ENCODE data around the gene PRKCQ.

DNA sequence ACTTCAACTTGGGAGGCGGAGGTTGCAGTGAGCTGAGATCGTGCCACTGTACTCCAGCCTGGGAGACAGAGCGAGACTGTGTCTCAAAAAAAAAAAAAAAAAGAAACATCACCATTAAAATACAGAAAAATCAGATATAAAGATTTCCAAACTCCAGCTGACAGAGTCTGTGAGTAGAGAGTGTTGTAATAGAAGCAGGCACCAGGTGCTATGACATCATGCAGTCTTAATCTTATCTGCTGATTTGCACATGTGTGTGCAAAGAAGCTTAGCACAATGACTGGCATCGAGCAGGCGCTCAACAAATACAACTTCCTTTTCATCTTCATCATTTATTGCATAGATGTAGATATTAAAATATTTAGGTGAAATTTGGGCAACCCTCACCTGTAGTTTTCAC is 92.2 kb downstream of the PRKCQ start:
- TF ChIP-seq, protein P1, sequence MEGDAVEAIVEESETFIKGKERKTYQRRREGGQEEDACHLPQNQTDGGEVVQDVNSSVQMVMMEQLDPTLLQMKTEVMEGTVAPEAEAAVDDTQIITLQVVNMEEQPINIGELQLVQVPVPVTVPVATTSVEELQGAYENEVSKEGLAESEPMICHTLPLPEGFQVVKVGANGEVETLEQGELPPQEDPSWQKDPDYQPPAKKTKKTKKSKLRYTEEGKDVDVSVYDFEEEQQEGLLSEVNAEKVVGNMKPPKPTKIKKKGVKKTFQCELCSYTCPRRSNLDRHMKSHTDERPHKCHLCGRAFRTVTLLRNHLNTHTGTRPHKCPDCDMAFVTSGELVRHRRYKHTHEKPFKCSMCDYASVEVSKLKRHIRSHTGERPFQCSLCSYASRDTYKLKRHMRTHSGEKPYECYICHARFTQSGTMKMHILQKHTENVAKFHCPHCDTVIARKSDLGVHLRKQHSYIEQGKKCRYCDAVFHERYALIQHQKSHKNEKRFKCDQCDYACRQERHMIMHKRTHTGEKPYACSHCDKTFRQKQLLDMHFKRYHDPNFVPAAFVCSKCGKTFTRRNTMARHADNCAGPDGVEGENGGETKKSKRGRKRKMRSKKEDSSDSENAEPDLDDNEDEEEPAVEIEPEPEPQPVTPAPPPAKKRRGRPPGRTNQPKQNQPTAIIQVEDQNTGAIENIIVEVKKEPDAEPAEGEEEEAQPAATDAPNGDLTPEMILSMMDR (IDR thresholded peaks at IDR 0.05) = no peak
- TF ChIP-seq POLR2A (IDR thresholded peaks at IDR 0.05) = no peak

Data from tibial nerve (tissue), 3 donors.